Esophagus muscularis mucosa (tissue), 4 donors: Measurements from ENCODE around the gene CCDC186.

Experiments used
- EP300 ChIP-seq: sonication (generic); formaldehyde crosslinking; IDR thresholded peaks from one replicate; pipeline ENCODE4 v1.6.1; 2017; ENCODE audit warnings: antibody characterized with exemption
- POLR2AphosphoS5 ChIP-seq, 2 donors: sonication (generic); formaldehyde crosslinking; IDR thresholded peaks; one replicate each; pipeline ENCODE4 v1.6.1; 2017; ENCODE audit warnings: antibody characterized with exemption in 2 of 2
- TF ChIP-seq, protein P1 (sequence below), 3 experiments: fragments of 200-600 bp in 2 of 3; fragments of 450-650 bp in 1 of 3; sonication (generic) in 2 of 3; IDR thresholded peaks; one replicate each; pipeline ENCODE4 v1.5.1; 2017 to 2019; ENCODE audit warnings: antibody characterized with exemption in 3 of 3, mild to moderate bottlenecking in 2 of 3, moderate library complexity in 1 of 3

DNA sequence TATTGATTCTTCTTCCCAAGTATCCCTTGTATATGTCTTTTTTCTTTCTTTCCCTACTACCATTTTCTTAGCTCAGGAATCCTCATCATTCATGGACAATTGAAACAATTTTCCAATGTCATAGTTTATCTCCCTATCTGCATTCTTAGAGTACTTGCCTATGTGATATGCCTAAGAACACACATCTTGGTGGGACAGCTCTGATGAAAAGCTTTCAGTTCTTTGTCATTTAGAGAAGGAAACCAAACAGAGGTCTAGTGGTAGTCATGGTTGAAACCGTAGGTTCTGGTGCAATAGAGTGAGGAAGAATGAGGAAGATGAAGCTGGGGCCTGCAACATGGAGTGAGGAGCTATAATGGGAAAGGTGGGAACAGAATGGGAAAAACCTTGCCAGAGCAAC, 33.3 kb upstream of the CCDC186 start:
- TF ChIP-seq EP300 = no peak
- TF ChIP-seq POLR2AphosphoS5 (IDR thresholded peaks at IDR 0.05) = no peak
- TF ChIP-seq, protein P1, sequence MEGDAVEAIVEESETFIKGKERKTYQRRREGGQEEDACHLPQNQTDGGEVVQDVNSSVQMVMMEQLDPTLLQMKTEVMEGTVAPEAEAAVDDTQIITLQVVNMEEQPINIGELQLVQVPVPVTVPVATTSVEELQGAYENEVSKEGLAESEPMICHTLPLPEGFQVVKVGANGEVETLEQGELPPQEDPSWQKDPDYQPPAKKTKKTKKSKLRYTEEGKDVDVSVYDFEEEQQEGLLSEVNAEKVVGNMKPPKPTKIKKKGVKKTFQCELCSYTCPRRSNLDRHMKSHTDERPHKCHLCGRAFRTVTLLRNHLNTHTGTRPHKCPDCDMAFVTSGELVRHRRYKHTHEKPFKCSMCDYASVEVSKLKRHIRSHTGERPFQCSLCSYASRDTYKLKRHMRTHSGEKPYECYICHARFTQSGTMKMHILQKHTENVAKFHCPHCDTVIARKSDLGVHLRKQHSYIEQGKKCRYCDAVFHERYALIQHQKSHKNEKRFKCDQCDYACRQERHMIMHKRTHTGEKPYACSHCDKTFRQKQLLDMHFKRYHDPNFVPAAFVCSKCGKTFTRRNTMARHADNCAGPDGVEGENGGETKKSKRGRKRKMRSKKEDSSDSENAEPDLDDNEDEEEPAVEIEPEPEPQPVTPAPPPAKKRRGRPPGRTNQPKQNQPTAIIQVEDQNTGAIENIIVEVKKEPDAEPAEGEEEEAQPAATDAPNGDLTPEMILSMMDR (IDR thresholded peaks at IDR 0.05) = no peak
